ENCODE measurements around the gene AKT3. TPM values are rescaled to one million over a fixed set of nuclear protein-coding genes. Genes with fewer than 3 reads are reported as not detected.
"Not testable (repeated sequence)": the region's sequence is repeated elsewhere in the genome, so short reads cannot be mapped to it uniquely, and the experiment has no call there.

AKT3 gene
- 1 to 10 TPM; 2.5 to 7.3 (median 5.2) TPM for polyA plus RNA-seq

DNA sequence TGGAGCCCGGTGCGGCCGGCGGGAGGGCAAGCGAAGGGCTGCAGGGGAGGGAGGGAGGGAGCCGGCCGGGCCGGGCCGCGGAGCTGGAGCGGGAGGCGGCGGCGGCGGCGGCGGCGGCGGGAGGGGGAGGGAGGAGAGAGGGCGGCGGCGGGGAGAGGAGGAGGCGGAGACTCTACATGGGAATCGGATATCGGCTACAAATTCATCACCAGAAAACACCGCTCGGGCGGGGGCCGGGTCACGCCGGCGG lies at the start of gene AKT3:
TSS of gene AKT3 (minus strand) at position 42 of the 250 bp plus-strand sequence. CDS start 7,073 bp downstream, outside the sequence.
- DNase-seq: peak in 1 of 3 donors; percentile 84

DNA sequence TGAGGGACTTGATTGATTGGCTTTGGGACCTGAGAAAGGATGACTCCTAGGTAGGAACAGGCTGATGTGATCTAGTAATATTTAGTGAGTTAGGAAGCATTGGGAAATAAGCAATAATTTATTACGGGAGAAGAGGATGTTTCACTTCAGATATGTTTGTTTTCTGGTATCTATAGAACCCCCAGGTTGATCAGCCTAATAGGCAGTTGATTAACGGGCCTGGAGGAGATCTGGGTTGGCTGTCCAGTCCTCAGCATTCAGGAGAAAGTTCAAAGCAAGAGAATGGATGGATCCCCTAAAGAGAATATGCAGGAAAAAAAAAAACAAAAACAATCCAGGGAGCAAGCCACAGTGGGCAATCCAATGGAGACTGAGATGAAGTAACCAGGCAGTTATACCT lies 48.2 kb upstream of the AKT3 start:
- no peak overlapping the region for H3K27ac Mint-ChIP-seq
- no peaks in the 10 kb centered on the region for H3K36me3 Mint-ChIP-seq
- no peak for DNase-seq
- H3K27me3 Mint-ChIP-seq (ENCODE audit: low read depth in 3 of 3): peaks cover 0 to 19% (median 12%) of the 10 kb centered on the region in 3 donors
- no peak overlapping the region for H3K4me3 Mint-ChIP-seq
- H3K4me1 Mint-ChIP-seq: no peaks in the 10 kb centered on the region
- H3K9me3 Mint-ChIP-seq: no peaks in the 10 kb centered on the region

More for the DNA sequence above, at the start of gene AKT3:
- peak within 1 kb of the TSS; percentile 96 to 100 (median 98) for H3K27ac Mint-ChIP-seq
- no peaks in the 10 kb centered on the region for H3K9me3 Mint-ChIP-seq
- H3K36me3 Mint-ChIP-seq: no peaks in the 10 kb centered on the region
- H3K4me1 Mint-ChIP-seq: peaks cover 28 to 50% of the 10 kb centered on the region in 2 donors
- H3K27me3 Mint-ChIP-seq (ENCODE audit: low read depth in 3 of 3): peaks cover 13 to 20% (median 13%) of the 10 kb centered on the region in 3 donors
- H3K4me3 Mint-ChIP-seq: peak within 1 kb of the TSS; percentile 93 to 98 (median 97)

DNA sequence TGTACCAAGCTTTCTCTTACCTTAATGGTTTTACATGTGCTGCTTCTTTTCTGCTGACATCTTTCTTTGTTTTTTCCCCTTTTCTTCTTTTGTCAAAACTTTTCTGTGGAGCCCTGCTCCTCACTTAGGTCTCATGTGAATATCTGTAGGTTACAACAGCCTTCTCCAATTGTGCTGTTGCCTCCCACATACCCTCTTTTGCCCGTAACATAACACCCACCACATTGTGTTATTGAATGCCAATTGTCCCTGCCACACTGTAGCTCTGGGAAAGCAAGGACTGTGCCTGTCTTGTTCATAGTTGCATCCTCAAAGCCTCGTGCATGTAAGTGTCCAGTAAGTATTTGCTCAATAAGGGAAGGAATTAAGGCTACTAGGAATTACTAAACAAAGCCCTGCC lies 46.3 kb upstream of the AKT3 start:
- Mint-ChIP-seq H3K9me3 (no peaks in the 10 kb centered on the region), H3K27ac (no peak overlapping the region), H3K4me3 (no peak overlapping the region), H3K4me1 (no peaks in the 10 kb centered on the region), H3K36me3 (no peaks in the 10 kb centered on the region), H3K27me3 (ENCODE audit: low read depth in 3 of 3) (peaks cover 0 to 15% (median 8%) of the 10 kb centered on the region in 3 donors)
- no peak for DNase-seq

DNA sequence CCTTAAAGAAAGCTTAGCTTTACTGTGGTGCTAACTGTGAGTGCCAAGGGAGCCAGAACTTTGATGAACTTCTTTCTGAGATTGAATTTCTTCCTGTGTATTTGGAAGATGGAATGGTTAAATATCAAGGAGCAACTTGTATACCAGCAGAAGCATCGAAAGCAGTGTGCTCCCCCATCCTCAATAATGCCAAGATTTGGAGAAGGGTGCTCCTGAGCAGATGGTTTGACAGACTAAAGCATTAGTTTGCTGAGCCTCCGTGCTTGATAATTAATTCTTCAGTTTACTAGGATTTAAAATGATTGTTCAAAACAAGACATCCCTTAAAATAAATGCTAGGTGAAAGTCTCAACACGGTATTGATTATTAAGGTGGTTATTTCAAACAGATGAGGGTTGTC lies 42.4 kb upstream of the AKT3 start:
- DNase-seq: no peak
- H3K9me3 Mint-ChIP-seq: no peaks in the 10 kb centered on the region
- no peaks in the 10 kb centered on the region for H3K4me1 Mint-ChIP-seq
- no peak overlapping the region for H3K4me3 Mint-ChIP-seq
- H3K36me3 Mint-ChIP-seq: no peaks in the 10 kb centered on the region
- H3K27ac Mint-ChIP-seq: no peak overlapping the region
- H3K27me3 Mint-ChIP-seq (ENCODE audit: low read depth in 3 of 3): peaks cover 3 to 7% (median 5%) of the 10 kb centered on the region in 3 donors

DNA sequence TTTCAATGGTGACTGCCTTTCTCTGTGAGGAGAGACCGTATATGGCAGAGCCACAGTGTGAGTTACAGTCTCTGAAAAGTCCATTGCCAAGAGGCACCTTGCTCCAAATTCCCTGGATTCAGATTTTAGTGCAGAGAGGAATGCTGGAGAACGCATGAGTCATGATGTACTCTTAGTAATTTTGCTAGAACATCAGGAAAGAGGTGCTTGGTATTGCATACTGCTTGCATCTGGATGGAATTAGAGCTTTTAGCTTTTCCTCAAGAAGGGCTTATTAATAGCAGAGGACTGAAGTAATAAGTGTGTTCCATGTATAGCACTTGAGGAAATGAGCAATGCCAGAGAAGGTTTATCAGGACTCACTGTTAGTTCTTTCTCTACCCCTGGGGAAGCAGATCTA lies 40.5 kb upstream of the AKT3 start:
- H3K4me3 Mint-ChIP-seq: no peak overlapping the region
- no peak overlapping the region for H3K27ac Mint-ChIP-seq
- peaks cover 3 to 4% (median 3%) of the 10 kb centered on the region in 3 donors for H3K27me3 Mint-ChIP-seq (ENCODE audit: low read depth in 3 of 3)
- no peak for DNase-seq
- no peaks in the 10 kb centered on the region for H3K9me3 Mint-ChIP-seq
- no peaks in the 10 kb centered on the region for H3K4me1 Mint-ChIP-seq
- no peaks in the 10 kb centered on the region for H3K36me3 Mint-ChIP-seq

DNA sequence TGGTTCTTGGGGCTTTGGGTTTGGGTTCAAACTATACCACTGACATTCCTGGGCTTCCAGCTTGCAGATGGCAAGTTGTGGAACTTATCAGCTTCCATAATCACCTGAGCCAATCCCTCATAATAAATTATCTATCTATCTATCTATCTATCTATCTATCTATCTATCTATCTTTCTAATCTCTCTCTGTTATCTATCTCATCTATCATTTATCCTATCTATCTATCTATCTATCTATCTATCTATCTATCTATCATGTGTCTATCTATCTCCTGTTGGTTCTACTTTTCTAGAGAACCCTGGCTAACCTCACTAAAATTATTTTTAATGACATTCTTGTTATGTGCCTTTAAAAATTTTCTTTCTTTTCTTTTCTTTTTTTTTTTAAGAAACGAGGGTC lies 35.8 kb upstream of the AKT3 start:
- H3K36me3 Mint-ChIP-seq: no peaks in the 10 kb centered on the region
- no peaks in the 10 kb centered on the region for H3K4me1 Mint-ChIP-seq
- no peak overlapping the region for H3K4me3 Mint-ChIP-seq
- no peak overlapping the region for H3K27ac Mint-ChIP-seq
- no peaks in the 10 kb centered on the region for H3K9me3 Mint-ChIP-seq
- no peak for DNase-seq
- peaks cover 2 to 5% (median 3%) of the 10 kb centered on the region in 3 donors for H3K27me3 Mint-ChIP-seq (ENCODE audit: low read depth in 3 of 3)

DNA sequence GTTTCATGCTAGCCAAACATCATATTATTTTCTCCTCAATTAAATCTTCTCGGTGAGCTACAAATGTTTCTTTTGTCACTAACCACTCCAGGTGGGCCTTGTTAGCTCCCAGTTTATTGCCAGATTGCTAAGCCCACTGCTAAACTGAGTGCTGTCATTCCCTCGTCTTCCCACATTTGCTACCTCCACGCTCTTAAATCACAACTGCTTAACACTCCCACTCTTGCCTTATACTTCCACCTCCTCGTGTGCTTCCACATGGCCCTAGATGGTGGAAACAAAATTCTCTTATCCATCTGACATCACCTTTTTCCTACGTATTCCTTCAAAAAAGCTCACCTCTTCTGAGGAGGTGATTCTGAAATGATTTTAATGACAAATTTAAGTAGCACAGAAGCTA lies 34.6 kb upstream of the AKT3 start:
- Mint-ChIP-seq H3K27me3 (ENCODE audit: low read depth in 3 of 3) (peaks cover 0 to 9% (median 5%) of the 10 kb centered on the region in 3 donors), H3K27ac (no peak overlapping the region), H3K36me3 (no peaks in the 10 kb centered on the region), H3K9me3 (no peaks in the 10 kb centered on the region), H3K4me3 (no peak overlapping the region), H3K4me1 (no peaks in the 10 kb centered on the region)
- no peak for DNase-seq

DNA sequence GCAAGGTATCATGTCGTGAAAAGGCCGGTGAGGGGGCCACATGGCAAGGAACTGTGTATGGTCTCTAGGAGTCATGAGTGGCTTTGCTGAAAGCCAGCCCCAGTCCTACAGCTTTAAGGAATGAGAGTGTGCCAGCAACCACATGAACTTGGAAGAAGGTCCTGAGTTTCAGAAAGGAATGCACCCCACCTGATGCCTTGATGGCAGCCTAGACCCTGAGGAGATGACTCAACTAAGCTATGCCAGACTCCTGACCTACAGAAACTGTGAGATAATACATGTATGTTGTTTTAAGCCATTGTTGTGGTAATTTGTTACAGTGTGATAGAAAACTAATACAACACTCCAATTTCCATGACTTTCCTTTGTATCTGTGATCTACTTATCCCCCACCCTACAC lies 33.5 kb upstream of the AKT3 start:
- Mint-ChIP-seq H3K27me3 (ENCODE audit: low read depth in 3 of 3) (peaks cover 0 to 11% (median 7%) of the 10 kb centered on the region in 3 donors), H3K36me3 (no peaks in the 10 kb centered on the region), H3K4me1 (no peaks in the 10 kb centered on the region), H3K9me3 (no peaks in the 10 kb centered on the region), H3K4me3 (no peak overlapping the region), H3K27ac (no peak overlapping the region)
- DNase-seq: no peak

DNA sequence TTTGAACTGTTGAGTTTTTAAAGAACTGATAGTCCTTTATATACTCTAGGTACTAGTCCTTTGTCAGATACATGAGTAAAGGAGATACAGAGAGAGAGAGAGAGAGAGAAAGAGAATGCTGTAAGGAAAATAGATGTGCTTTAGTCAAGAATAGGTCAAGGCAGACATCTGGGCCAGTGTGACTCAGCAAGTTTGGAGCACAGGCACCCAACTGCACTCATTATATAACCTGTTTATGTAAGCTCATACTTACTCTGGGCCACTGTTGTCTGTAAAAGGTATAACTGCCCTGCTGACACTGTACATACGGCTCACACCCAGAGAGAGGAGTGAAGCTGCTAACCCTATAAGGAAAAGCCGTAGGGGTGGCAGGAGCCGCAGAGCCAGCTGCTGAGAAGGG lies 32.2 kb upstream of the AKT3 start:
- Mint-ChIP-seq H3K4me3 (no peak overlapping the region), H3K36me3 (peaks cover 0 to 4% (median 0%) of the 10 kb centered on the region in 3 donors), H3K27me3 (ENCODE audit: low read depth in 3 of 3) (peaks cover 0 to 11% (median 7%) of the 10 kb centered on the region in 3 donors)

GRCh38 chr1:243877058-243877457 lies 27.0 kb upstream of the AKT3 start:
- not testable (repeated sequence) for H3K4me1 Mint-ChIP-seq, H3K27ac Mint-ChIP-seq, DNase-seq, H3K4me3 Mint-ChIP-seq, H3K36me3 Mint-ChIP-seq
- Mint-ChIP-seq H3K27me3 (ENCODE audit: low read depth in 3 of 3) (peaks cover 0 to 14% (median 7%) of the 10 kb centered on the region in 3 donors), H3K9me3 (peaks cover 9 to 21% (median 11%) of the 10 kb centered on the region in 6 donors)

More for the DNA sequence above, 32.2 kb upstream of the AKT3 start:
- DNase-seq: no peak
- Mint-ChIP-seq H3K27ac (no peak overlapping the region), H3K4me1 (no peaks in the 10 kb centered on the region), H3K9me3 (peaks cover 0 to 2% (median 0%) of the 10 kb centered on the region in 6 donors)

DNA sequence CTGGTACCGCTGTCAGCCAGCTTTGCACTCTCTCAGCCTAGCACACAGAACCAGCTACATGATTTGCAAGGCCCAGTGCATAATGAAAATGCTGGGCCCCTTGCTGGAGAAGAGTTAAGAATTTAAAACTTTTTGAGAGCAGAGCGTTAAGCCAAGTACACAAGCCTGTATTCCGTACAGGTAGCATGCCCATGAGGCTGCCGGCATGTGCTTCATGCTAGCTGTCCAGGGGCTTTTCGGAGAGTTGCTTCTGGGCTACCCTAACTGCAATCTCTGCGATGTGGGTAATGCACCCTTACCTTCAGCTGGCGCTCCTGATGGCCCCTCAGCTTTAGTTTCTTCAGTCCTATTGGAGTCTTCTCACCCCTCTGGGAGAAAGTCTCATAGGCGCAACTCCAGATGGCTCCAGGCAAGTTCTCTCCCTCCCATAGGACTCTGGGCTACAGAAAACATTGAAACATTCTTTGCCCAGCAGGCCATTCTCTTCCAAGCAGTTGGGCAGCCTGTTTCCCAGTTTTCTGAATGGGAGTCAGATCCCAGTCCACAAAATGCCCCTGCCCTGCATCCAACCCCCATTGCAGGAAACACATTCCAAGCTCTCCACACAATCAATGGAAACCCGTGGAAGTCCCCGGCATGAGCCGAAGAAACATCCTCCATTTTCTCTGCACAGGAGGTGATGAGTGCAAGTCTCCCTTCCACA lies 5.7 kb upstream of the AKT3 start:
- no peak overlapping the region for H3K27ac Mint-ChIP-seq
- no peak for DNase-seq
- peaks cover 11 to 19% of the 10 kb centered on the region in 2 donors for H3K4me1 Mint-ChIP-seq
- H3K4me3 Mint-ChIP-seq: no peak overlapping the region
- peaks cover 0 to 6% (median 0%) of the 10 kb centered on the region in 3 donors for H3K36me3 Mint-ChIP-seq
- peaks cover 6 to 26% (median 7%) of the 10 kb centered on the region in 3 donors for H3K27me3 Mint-ChIP-seq (ENCODE audit: low read depth in 3 of 3)
- no peaks in the 10 kb centered on the region for H3K9me3 Mint-ChIP-seq

GRCh38 chr1:243851765-243852164 lies 1.7 kb upstream of the AKT3 start:
- Mint-ChIP-seq H3K9me3 (no peaks in the 10 kb centered on the region), H3K27me3 (ENCODE audit: low read depth in 3 of 3) (peaks cover 13 to 20% (median 15%) of the 10 kb centered on the region in 3 donors), H3K27ac (peak overlapping the region; percentile 93 to 98 (median 96))

DNA sequence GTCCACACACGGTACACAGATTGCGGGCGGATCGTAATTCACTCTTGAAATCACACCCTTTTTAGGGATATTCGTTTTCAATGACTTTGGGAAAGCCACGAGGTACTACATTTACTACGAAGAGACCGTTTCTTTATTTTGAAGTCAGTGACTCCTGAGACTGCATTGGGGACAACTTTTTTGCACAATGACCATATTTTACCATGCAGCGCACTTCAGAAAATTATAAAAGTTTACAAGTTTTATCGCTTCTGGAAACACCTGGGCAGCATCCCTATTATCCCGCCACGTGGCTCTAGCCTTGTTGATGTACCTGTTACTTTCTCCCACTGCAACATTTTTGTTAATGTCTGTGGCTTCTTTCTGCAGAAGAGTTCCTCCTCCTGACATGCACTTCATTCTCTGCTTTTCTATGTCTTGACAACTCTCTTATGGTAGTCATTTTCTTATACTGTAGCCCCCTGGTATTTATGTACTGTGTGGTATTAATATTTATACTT lies 1.3 kb upstream of the AKT3 start:
- H3K36me3 Mint-ChIP-seq: no peaks in the 10 kb centered on the region
- peak overlapping the region; percentile 90 to 97 (median 92) for H3K4me3 Mint-ChIP-seq
- peaks cover 24 to 40% of the 10 kb centered on the region in 2 donors for H3K4me1 Mint-ChIP-seq
- no peak for DNase-seq
- no peaks in the 10 kb centered on the region for H3K9me3 Mint-ChIP-seq
- peak overlapping the region; percentile 93 to 98 (median 96) for H3K27ac Mint-ChIP-seq
- H3K27me3 Mint-ChIP-seq (ENCODE audit: low read depth in 3 of 3): peaks cover 13 to 20% (median 15%) of the 10 kb centered on the region in 3 donors

More at GRCh38 chr1:243851765-243852164, 1.7 kb upstream of the AKT3 start:
- no peak for DNase-seq
- Mint-ChIP-seq H3K36me3 (no peaks in the 10 kb centered on the region), H3K4me1 (peaks cover 24 to 36% of the 10 kb centered on the region in 2 donors), H3K4me3 (peak overlapping the region; percentile 90 to 97 (median 92))

GRCh38 chr1:243850452-243851256 lies 611 bp upstream of the AKT3 start:
- H3K36me3 Mint-ChIP-seq: no peaks in the 10 kb centered on the region
- peaks cover 27 to 47% of the 10 kb centered on the region in 2 donors for H3K4me1 Mint-ChIP-seq
- H3K27me3 Mint-ChIP-seq (ENCODE audit: low read depth in 3 of 3): peaks cover 13 to 20% (median 15%) of the 10 kb centered on the region in 3 donors
- no peaks in the 10 kb centered on the region for H3K9me3 Mint-ChIP-seq
- peak; percentile 81 to 83 (median 82) for DNase-seq
- H3K4me3 Mint-ChIP-seq: peak overlapping the region; percentile 90 to 97 (median 92)
- peak overlapping the region; percentile 93 to 98 (median 96) for H3K27ac Mint-ChIP-seq
